HG03460 (cell line): ENCODE measurements around the gene LRGUK.
A peak's percentile ranks its signal among the peaks of the same experiment; 100 is the strongest.
"Not testable (repeated sequence)": the region's sequence is repeated elsewhere in the genome, so short reads cannot be mapped to it uniquely, and the experiment has no call there.

Source experiments
- ATAC-seq: cut with Tn5 transposase; IDR thresholded peaks from one replicate; pipeline ENCODE4 v1.9.1; 2021; ENCODE audit not compliant: unreplicated experiment

Gene LRGUK

DNA sequence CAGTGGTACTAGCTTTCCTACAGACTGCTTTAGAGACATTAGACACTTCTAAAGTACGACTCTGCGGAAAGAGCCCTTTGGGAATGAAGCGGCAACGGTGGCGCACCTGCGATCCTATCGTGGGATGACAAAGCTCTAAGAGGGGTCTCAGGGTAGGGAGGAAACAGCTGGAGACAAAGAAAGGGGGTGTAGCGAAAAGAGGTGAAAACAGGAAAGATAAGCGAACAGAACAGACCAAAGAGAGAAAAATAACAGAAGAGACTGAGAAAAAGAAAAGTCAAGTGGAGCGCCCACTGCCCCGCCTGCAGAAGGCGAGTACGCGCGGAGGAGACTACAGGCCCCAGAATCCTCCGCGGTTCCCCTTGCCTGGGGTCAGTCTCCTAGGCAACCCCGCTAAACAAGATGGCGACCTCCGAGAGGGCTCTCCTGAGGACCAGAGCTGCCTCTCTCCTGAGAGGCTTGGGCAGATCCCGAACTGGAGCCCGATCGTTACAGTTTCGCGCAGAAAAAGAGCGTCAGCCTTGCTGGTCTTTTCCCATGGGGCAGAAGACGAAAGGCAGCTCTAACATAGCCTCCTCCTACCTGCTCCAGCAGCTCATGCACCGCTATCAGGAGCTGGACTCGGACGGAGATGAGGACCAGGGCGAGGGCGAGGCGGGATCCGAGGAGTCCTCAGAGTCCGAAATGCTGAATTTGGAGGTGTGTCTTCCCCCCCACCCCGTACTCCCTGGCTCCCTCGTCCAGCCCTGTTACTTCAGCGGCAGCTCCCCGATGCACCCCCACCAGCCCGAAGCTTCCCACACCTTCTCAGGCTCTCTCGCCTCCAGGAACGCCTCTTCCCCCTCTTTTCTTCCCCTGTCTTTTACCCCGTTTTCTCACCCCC is at the start of gene LRGUK:
Gene LRGUK (plus strand): TSS at position 375 of the 883 bp plus-strand sequence. CDS start 28 bp downstream, at position 403.
- ATAC-seq = peak; percentile 100

DNA sequence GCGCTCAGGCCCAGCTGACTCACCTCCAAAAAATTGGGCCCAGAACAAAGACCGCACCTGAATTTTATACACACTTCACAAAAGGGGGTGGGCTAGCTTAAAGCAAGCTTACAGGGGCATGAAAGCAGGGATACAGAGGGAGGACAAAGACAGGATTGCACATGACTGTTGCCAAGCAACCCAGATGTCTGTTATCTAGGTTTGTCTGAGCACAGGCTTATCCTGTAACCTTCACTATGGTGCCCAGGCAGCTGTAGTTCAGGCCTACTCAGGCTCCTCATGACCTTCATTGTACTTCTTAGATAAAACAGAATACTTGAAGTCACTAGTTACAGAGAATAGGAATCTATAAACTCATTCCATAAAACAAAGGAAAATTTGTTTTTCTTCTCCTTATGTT is 49.6 kb upstream of the LRGUK start:
- ATAC-seq = not testable (repeated sequence)

GRCh38 chr7:134078991-134079390 is 48.1 kb upstream of the LRGUK start:
- ATAC-seq = no peak

GRCh38 chr7:134081695-134082094 is 45.4 kb upstream of the LRGUK start:
- ATAC-seq = no peak

DNA sequence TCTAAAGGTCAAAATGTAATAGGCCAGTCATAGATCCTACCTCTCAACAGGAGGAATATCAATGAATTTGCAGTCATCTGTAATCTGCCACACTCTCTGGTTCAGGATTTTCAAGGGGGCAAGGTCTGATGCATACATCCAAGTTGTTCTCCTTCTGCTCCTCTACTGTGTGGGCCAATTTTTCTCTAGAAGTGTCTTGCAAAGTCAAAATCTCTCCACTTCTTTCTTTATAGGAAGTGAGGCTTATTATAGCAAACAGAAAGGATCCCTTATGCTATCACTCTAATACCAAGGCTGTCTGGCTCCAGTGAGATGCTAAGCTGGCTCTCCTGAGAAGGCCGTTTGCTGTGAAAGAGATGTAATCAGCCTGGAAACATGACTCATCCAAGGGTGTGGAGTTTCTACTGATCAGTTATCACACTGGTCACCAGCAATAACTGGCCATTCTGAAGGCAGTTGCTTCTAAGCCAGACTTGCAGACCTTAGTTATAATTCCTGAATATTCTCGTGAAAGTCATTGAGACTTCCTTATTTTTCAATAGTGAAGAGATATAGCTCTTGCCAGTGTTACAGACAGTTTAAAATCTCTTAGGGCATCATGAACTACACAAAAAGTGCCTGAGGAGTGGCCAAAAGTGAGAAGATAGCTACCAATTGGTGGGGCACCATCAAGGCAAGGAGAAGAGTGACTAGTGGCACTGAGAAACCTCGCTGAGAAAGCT is 43.2 kb upstream of the LRGUK start:
- no peak for ATAC-seq

GRCh38 chr7:134084488-134085144 is 42.5 kb upstream of the LRGUK start:
- no peak for ATAC-seq

- ATAC-seq = no peak
Observed at GRCh38 chr7:134085311-134085710, 41.8 kb upstream of the LRGUK start.

- ATAC-seq = no peak
Observed at GRCh38 chr7:134086998-134087735, 40.0 kb upstream of the LRGUK start.

GRCh38 chr7:134088199-134088598 is 38.9 kb upstream of the LRGUK start:
- ATAC-seq = no peak

GRCh38 chr7:134089446-134089845 is 37.7 kb upstream of the LRGUK start:
- no peak for ATAC-seq

- ATAC-seq = no peak
Observed at GRCh38 chr7:134098072-134098471, 29.1 kb upstream of the LRGUK start.

GRCh38 chr7:134101716-134102115 is 25.4 kb upstream of the LRGUK start:
- no peak for ATAC-seq

DNA sequence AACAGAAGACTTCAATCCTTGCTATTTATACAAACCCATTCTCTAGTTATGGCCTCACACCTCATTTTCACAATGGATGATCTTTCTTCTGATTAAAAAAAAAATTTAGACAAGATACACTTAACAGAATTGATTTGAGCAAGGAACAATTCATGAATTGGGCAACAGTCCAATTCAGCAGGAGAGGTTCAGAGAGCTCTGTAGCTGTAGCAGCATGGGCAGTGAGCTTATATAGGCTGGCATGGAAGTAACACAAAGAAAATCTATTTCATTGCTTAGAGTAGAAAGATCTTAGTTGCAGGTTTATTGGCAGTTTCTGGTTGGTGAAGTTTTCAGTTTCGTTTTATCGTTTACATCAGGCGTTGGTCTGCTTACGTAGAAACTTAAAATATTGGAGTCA is 23.0 kb upstream of the LRGUK start:
- no peak for ATAC-seq

- no peak for ATAC-seq
Observed at GRCh38 chr7:134105841-134106240, 21.3 kb upstream of the LRGUK start.

DNA sequence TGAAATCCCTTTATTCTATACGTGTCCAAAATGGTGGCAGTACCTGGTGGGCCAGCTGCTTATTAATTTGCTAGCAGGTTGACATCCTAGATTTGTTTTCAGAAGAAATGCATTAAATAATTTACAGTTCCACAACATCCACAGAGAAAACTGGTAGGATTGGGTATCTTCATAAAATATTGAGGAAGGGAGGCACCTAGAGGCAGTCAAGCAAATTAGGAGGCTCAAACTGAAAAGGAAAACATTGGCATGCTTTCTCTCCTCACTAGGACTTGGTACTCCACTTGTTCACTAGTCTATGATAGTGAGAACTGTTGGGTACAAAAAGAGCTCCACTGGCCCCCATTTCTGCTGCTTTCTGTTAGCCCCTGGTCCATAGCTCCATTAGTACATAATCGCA is 18.3 kb upstream of the LRGUK start:
- no peak for ATAC-seq

DNA sequence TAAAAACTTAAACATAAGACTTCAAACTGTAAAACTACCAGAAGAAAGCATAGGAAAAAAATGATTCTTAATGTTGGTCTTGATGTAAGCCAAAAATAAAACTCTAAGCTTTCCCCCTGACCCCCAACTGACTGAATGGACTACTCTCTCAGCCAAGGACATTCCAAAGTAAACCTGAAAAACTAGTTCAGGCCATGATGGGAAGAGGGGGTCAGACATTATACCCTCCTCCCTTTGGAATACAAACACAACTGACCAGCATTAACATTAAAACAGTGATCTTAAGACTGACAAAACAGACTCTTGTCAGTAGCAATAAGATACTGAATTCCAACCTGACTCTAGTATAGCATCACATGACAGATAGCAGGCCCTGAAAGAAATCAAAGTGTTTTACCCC is 13.5 kb upstream of the LRGUK start:
- no peak for ATAC-seq

DNA sequence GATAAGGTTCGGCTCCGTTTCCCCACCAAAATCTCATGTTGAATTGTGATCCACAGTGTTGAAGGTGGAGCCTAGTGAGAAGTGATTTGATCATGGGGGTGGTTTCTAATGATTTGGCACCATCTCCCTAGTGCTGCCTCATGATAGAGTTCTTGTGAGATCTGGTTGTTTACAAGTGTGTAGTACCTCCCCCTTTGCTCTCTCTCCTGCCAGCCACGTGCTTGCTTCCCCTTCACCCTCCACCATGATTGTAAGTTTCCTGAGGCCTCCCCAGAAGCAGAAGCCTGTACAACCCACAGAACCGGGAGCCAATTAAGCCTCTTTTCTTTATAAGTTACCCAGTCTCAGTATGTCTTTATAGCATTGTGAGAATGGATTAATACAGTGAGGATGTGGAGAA is 12.1 kb upstream of the LRGUK start:
- ATAC-seq = no peak

GRCh38 chr7:134120405-134120804 is 6.7 kb upstream of the LRGUK start:
- no peak for ATAC-seq

GRCh38 chr7:134121632-134122139 is 5.5 kb upstream of the LRGUK start:
- ATAC-seq = no peak

DNA sequence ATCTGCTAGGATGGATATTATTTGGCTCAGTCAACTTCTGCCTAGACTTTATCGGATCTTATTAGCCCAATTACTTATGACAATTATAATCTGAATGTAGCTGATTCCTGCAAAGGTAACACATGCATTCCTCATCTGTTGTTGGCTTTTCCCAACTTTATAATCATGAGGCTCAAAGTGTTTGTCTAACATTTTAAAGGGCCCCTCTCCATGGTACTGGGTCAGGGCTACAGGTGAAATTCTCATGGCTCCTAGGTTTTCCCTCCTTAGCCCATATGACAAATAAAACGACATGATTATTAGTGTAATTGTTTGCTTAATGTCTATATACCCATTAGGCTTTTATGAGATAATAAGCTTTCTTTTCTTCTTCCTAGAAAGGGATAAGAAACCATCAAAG is 4.2 kb upstream of the LRGUK start:
- no peak for ATAC-seq

GRCh38 chr7:134126146-134126545 is 994 bp upstream of the LRGUK start:
- ATAC-seq = no peak
